GM19468 (cell line): Measurements from ENCODE around the gene RAB42.
"Not testable (repeated sequence)": the region's sequence is repeated elsewhere in the genome, so short reads cannot be mapped to it uniquely, and the experiment has no call there.

Experiments
- ATAC-seq: cut with Tn5 transposase; IDR thresholded peaks from one replicate; pipeline ENCODE4 v1.9.1; 2021; ENCODE audit warnings: mild to moderate bottlenecking, moderate library complexity, moderate number of reproducible peaks; ENCODE audit not compliant: unreplicated experiment; ENCODE audit errors: extremely low read depth

The RAB42 gene

GRCh38 chr1:28591708-28592320, at the start of gene RAB42:
TSS of gene RAB42 (plus strand) at chr1:28592265. CDS start at chr1:28592512, 247 bp downstream.
- ATAC-seq: no peak

GRCh38 chr1:28545246-28545628, 46.8 kb upstream of the RAB42 start:
- no peak for ATAC-seq

GRCh38 chr1:28548318-28548717, 43.7 kb upstream of the RAB42 start:
- no peak for ATAC-seq

- no peak for ATAC-seq
These were observed 40.7 kb upstream of the RAB42 start for GRCh38 chr1:28551381-28551780.

DNA sequence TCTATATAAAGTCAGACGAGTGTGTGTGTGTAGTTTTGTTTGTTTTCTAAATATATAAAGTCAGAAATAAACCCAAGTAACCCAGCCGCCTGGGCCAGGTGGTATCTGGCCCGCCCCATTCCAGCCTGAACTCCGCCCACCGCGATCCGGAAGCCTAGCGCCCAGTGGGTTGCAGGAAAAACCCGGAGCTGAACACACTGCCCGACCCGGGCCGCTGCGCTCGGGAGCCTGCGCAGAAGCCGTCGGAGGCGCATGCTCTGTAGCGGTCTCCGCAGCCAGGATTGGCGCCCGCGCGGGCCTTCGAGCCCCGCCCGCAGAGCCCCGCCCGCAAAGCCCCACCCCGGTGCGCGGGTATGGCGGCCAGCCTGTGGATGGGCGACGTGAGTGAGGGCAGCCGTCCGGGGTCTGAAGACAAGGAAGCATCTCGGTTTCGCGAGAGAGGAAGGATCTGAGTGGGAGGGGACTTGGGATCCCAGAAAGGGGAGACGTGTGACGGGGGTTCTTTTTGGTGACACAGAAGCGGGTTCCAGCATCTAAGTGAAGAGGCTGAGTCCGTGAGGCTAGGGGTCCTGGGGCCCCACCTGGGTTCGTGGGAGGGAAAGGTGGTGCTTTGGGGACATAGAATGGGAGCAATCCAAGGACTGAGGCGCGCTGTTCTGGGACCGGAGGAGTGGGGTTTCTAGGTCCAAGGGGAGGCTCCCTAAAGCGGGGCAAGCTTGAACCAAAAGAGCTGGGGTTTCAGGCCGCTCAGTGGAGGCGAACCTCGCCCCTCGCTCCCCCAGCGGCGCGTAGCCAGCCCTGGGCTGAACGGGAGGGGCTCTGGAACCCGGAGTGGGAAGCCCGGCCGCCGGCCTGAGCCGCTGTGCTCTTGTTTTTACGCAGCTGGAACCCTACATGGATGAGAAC, 39.1 kb upstream of the RAB42 start, which contains the start of gene TRNAU1AP:
Gene TRNAU1AP, plus strand, starts transcription at position 328 of the 906 bp plus-strand sequence. Its CDS starts 26 bp downstream, at position 354.
- ATAC-seq: peak; percentile 71

DNA sequence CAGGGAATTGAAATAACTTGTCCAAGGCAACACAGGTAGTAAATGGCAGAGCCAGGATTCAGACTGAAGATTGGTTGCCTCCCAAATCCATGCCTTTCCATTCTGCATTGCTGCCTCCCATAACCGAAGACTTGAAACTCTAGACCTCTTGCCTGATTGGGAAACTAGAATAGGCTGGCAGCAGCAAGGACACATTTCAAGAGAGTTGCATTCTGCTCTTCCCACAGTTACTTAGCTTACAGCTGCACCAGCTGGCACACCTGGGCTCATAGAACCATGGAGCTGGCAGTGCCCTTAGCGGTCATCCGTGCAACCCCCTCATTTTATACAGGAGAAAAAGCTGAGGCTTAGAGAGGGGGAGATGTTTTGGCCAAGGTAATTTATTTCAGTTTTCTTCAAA, 31.2 kb upstream of the RAB42 start:
- no peak for ATAC-seq

- no peak for ATAC-seq
These were observed 27.8 kb upstream of the RAB42 start for GRCh38 chr1:28564310-28564709.

GRCh38 chr1:28565040-28565439, 27.0 kb upstream of the RAB42 start:
- no peak for ATAC-seq

DNA sequence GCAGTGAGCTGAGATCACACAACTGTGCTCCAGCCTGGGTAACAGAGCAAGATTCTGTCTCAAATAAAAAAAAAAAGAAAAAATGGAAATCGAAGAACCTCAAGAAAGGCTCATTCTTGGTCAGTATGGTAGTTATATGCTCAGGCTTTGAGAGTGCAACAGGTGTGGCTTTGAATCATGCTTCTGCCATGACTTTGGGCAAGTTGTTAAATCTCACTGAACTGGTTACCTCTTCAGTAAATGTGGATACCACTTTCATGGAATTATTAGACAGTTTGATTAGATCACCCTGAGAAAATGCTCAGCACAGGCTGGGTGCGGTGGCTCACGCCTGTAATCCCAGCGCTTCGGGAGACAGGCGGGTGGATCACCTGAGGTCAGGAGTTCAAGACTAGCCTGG, 26.3 kb upstream of the RAB42 start:
- ATAC-seq: no peak

DNA sequence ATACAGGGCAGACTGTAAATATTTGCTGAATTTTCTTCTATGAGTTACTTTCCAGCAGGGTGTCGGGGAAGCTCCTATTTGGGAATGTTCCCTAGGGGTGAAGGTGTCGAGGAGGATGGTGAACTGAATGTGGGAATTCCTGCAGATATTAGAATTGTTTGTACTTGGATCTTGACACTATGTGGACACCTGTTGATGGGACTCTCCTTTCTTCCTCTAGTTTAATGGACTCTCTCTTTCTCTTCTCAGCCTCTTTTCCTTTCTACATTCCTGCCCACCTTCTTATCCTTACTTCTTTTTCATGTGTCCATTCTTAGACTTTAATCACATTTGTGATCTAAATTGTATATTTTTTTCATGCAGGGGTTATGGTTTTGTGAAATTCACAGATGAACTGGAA, 25.1 kb upstream of the RAB42 start:
- no peak for ATAC-seq

DNA sequence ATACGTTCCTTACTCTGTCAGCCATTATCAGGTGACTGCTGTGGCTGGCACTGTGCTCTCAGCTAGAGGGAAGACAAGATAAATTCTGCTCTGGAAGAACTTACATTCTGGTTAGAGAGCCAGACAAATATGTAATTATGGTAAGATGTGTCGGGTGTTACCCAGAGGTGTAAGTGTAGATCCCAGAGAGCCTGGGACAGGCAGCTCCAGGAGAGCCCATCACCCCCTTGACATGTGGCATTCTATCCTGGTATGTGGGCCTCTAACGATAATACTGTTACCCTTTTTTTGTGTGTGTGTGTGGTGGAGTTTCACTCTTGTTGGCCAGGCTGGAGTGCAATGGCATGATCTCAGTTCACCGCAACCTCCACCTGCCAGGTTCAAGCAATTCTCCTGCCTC, 20.2 kb upstream of the RAB42 start:
- ATAC-seq: no peak

- not testable (repeated sequence) for ATAC-seq
These were observed 19.2 kb upstream of the RAB42 start for GRCh38 chr1:28572891-28573290.

- ATAC-seq: no peak
These were observed 18.5 kb upstream of the RAB42 start for GRCh38 chr1:28573564-28573963.

DNA sequence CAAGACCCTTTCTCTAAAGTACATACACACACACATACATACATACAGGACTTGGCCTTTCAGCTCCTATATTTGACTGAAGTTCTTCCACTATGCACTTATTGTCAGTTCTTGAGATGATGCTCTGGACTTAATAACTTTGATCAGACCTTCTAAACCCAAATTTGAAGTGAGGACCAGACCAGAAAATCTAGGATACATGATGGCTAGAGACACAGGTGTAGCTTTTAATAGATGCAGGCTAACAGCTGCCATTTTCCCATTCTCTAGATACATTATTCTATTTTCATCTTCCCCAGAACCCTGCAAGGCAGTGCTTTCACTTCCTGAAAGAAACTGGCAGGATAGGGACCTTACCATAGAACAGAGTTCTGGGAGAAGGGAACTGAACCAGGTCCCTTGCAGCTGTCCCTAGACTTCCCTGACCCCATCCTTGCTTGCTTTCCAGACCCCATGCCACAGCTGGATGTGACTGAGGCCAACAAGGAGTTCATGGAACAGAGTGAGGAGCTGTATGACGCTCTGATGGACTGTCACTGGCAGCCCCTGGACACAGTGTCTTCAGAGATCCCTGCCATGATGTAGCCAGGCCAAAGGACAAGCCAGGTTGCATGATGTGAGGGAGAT, 14.9 kb upstream of the RAB42 start:
- no peak for ATAC-seq

DNA sequence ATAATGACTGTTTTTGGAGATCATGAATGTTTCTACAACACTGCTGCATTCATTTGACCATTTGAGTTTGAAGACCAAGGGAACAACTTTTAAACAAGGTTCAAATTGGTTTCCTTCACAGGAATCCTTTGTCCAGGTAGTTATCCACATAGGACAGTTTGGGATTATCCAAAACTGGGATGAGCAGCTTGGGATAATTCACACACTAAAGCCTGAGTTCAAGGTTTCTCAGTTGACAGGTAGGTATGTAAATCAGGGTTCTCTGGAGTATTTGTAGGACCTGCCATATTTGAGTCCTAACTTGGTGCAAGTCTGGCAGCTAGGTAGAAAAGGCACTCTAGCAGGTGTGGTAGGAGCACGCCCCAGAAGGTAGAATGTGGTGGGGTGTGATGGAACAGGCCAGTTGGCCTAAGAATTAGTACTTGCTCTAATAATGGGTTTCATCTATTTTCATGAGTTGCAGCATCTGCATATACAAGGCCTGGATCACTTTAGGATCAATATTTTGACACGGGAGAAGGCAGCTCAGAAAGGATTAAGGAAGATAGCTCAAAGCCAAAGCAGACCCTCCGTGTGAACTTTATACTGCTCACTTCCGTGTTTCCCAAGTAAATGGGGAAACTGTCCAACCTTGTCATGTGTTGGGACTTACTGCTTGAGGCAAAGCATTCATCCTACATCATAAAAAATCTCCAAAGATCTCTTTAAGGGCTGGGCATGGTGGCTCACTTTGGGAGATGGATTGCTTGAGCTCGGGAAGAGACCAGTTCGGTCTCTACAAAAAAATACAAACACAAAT, 14.1 kb upstream of the RAB42 start:
- ATAC-seq: no peak

- ATAC-seq: no peak
These were observed 13.3 kb upstream of the RAB42 start for GRCh38 chr1:28578696-28579218.

DNA sequence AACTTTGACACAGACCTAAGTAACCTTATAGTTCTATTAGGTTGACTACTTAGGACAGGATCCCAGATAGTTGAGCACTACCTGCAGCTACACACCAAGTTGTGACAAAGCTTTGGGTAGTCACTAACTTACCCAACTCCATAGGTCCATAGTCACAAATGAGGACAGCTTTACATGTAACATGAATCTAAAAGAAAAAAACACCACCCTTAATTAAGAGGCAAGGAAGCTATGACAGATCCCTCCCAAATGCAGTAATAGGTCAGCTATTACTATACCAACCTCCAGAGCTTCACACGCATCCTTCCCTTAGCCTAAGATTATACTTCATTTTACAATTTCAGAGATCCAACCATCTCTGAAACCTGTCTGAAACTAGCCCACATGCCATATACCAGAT, 12.7 kb upstream of the RAB42 start:
- no peak for ATAC-seq

GRCh38 chr1:28580722-28581530, 11.1 kb upstream of the RAB42 start:
- ATAC-seq: no peak

DNA sequence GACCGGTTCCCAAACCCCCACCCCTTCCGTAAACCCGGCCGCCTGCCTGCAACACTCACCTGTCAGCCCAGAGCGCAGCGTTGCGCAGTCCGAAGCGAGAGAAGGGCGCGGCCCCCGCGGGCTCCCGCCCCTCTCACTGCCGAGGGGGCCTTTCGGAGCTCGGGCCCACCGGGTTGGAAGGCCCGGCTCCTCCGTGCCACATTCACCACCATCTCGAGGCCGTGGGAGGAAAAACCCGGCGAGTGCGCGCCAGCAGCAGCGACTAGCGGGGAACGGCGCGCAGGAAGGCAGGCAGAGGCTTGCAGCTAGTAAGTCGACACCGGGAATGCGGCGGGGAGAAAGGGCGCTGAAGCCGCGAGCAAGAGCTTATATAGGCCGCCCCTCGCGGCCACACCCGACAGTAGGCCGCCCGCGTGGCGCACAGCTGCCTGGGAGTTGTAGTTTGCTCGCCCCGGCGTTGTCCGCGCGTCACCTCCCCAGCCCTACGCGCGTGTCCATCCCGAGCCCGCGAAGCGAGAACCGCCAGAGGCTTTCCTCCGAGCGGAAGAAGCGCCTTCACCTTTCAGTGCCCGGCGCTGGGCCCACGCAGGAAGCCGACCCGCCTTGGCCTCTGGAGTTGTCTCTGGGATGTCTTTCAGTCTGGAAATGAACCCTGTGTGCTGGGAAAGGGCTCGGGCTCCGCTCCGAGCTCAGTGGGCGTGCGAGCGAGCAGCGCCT, 10.4 kb upstream of the RAB42 start:
- ATAC-seq: peak; percentile 76
